SK-N-SH (cell line): ENCODE measurements around the gene SMOC1.

Source experiments
- CTCF ChIP-seq: fragments of 200-600 bp; sonication (generic); IDR thresholded peaks from 2 replicates; pipeline ENCODE4 v1.6.1; 2017; ENCODE audit warnings: antibody characterized with exemption, mild to moderate bottlenecking, moderate library complexity
- FOSL2 ChIP-seq: IDR thresholded peaks from 2 replicates; pipeline ENCODE4 v1.4.0; 2012; ENCODE audit warnings: low read depth, mild to moderate bottlenecking, moderate library complexity, borderline replicate concordance
- FOXJ3 ChIP-seq: sonication (generic); formaldehyde crosslinking; IDR thresholded peaks from 2 replicates; pipeline ENCODE4 v1.5.1; 2020; ENCODE audit warnings: mild to moderate bottlenecking, missing genetic modification reagents
- MAX ChIP-seq: IDR thresholded peaks from 2 replicates; pipeline ENCODE4 v1.4.0; 2012; ENCODE audit warnings: low read depth
- NFIC ChIP-seq: IDR thresholded peaks from 2 replicates; pipeline ENCODE4 v1.4.0; 2012; ENCODE audit warnings: borderline replicate concordance
- POLR2AphosphoS5 ChIP-seq: IDR thresholded peaks from 2 replicates; pipeline ENCODE4 v1.6.1; 2012; ENCODE audit warnings: low read depth, low read length
- RAD21 ChIP-seq: IDR thresholded peaks from 2 replicates; pipeline ENCODE4 v1.6.1; 2012; ENCODE audit warnings: mild to moderate bottlenecking, low read length
- RCOR1 ChIP-seq: fragments of 150-350 bp; IDR thresholded peaks from 2 replicates; pipeline ENCODE4 v1.6.1; 2017; ENCODE audit warnings: antibody characterized with exemption, low read length
- SMC3 ChIP-seq: IDR thresholded peaks from 2 replicates; pipeline ENCODE4 v1.6.1; 2012; ENCODE audit warnings: low read depth, low read length, improper control_type of control experiment
- ZBTB33 ChIP-seq: IDR thresholded peaks from 2 replicates; pipeline ENCODE4 v1.4.0; 2012; ENCODE audit warnings: low read depth, borderline replicate concordance
- TF ChIP-seq, protein P1 (sequence below): IDR thresholded peaks from 2 replicates; pipeline ENCODE4 v1.6.1; 2012; ENCODE audit warnings: mild to moderate bottlenecking, low read depth, low read length, moderate library complexity

GRCh38 chr14:69860221-69860620, 19.0 kb upstream of the SMOC1 start:
- TF ChIP-seq MAX (no peak), CTCF (no peak), FOSL2 (no peak), RCOR1 (no peak), RAD21 (no peak), FOXJ3 (CRISPR knock-in tag) (no peak), POLR2AphosphoS5 (no peak), NFIC (no peak), ZBTB33 (no peak), SMC3 (no peak)
- TF ChIP-seq, protein P1, sequence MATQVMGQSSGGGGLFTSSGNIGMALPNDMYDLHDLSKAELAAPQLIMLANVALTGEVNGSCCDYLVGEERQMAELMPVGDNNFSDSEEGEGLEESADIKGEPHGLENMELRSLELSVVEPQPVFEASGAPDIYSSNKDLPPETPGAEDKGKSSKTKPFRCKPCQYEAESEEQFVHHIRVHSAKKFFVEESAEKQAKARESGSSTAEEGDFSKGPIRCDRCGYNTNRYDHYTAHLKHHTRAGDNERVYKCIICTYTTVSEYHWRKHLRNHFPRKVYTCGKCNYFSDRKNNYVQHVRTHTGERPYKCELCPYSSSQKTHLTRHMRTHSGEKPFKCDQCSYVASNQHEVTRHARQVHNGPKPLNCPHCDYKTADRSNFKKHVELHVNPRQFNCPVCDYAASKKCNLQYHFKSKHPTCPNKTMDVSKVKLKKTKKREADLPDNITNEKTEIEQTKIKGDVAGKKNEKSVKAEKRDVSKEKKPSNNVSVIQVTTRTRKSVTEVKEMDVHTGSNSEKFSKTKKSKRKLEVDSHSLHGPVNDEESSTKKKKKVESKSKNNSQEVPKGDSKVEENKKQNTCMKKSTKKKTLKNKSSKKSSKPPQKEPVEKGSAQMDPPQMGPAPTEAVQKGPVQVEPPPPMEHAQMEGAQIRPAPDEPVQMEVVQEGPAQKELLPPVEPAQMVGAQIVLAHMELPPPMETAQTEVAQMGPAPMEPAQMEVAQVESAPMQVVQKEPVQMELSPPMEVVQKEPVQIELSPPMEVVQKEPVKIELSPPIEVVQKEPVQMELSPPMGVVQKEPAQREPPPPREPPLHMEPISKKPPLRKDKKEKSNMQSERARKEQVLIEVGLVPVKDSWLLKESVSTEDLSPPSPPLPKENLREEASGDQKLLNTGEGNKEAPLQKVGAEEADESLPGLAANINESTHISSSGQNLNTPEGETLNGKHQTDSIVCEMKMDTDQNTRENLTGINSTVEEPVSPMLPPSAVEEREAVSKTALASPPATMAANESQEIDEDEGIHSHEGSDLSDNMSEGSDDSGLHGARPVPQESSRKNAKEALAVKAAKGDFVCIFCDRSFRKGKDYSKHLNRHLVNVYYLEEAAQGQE = no peak
